SK-N-SH (cell line): ENCODE measurements around the gene SLC12A6. TPM values are rescaled to one million over a fixed set of nuclear protein-coding genes. Genes with fewer than 3 reads are reported as not detected.

ENCODE experiments used
- CTCF ChIA-PET: fragments of 300-600, 350-600 bp; formaldehyde crosslinking; extraction: SDS; loops from one replicate; lab custom pipeline; 2021; lab: Yijun Ruan, JAX
- POLR2A ChIA-PET: fragments of 350-600 bp; sonication (Branson Sonifier 250); formaldehyde crosslinking; extraction: SDS; loops from one replicate; lab custom pipeline; 2020; ENCODE audit warnings: antibody characterized with exemption, inconsistent platforms; lab: Yijun Ruan, JAX
- DNase-seq: peaks from one replicate; pipeline ENCODE4 v3.0.0; 2012
- H2AFZ ChIP-seq: fragments of 200-600 bp; sonication (generic); 2 replicates; pipeline ENCODE4 v1.8.1; 2016; ENCODE audit warnings: antibody characterized with exemption, mild to moderate bottlenecking, low read depth
- H3F3A ChIP-seq: fragments of 200-600 bp; sonication (generic); replicated peaks from 2 replicates; pipeline ENCODE3; 2016; ENCODE audit warnings: antibody characterized with exemption, mild to moderate bottlenecking; ENCODE audit not compliant: insufficient read depth
- H3K27ac ChIP-seq, 2 experiments: fragments of 200-500 bp in 1 of 2; fragments of 200-600 bp in 1 of 2; sonication (Bioruptor generic) in 1 of 2; sonication (generic), shearing (Covaris generic) in 1 of 2; 2 replicates each; pipeline versions ENCODE4 v1.5.1 to v1.6.1; 2014 to 2016; ENCODE audit warnings: low read depth in 2 of 2, inconsistent platforms in 1 of 2, low read length in 1 of 2, mild to moderate bottlenecking in 1 of 2, mixed read lengths in 1 of 2
- H3K27me3 ChIP-seq: fragments of 200-600 bp; sonication (generic), shearing (Covaris generic); 2 replicates; pipeline ENCODE4 v1.6.1; 2016; ENCODE audit warnings: mixed run types; ENCODE audit not compliant: insufficient read depth
- H3K36me3 ChIP-seq, 2 experiments: fragments of 200-500 bp in 1 of 2; fragments of 200-600 bp in 1 of 2; sonication (Bioruptor generic) in 1 of 2; sonication (generic) in 1 of 2; replicated peaks in 1 of 2; 2 replicates each; pipeline versions ENCODE3 to v1.5.1; 2014 to 2016; ENCODE audit warnings: low read length in 1 of 2, mild to moderate bottlenecking in 1 of 2; ENCODE audit not compliant: insufficient read depth in 2 of 2, control insufficient read depth in 1 of 2
- H3K4me1 ChIP-seq, 2 experiments: fragments of 200-500 bp in 1 of 2; fragments of 200-600 bp in 1 of 2; sonication (Bioruptor generic) in 1 of 2; sonication (generic), shearing (Covaris generic) in 1 of 2; 2 replicates each; pipeline versions ENCODE4 v1.5.1 to v1.6.1; 2014 to 2016; ENCODE audit warnings: low read depth in 1 of 2, low read length in 1 of 2, mixed run types in 1 of 2; ENCODE audit not compliant: insufficient read depth in 2 of 2, control insufficient read depth in 1 of 2
- H3K4me2 ChIP-seq: fragments of 200-600 bp; sonication (generic), shearing (Covaris generic); 2 replicates; pipeline ENCODE4 v1.6.1; 2017; ENCODE audit warnings: mixed run types
- H3K4me3 ChIP-seq, 2 experiments: fragments of 200-500 bp in 1 of 2; fragments of 200-600 bp in 1 of 2; sonication (Bioruptor generic) in 1 of 2; sonication (generic), shearing (Covaris generic) in 1 of 2; 2 replicates each; pipeline versions ENCODE4 v1.5.1 to v1.8.1; 2014 to 2016; ENCODE audit warnings: low read depth in 2 of 2, inconsistent platforms in 1 of 2, low read length in 1 of 2, mild to moderate bottlenecking in 1 of 2, mixed read lengths in 1 of 2, moderate library complexity in 1 of 2
- H3K79me2 ChIP-seq: fragments of 200-600 bp; sonication (generic); 2 replicates; pipeline ENCODE4 v1.8.1; 2017; ENCODE audit warnings: mild to moderate bottlenecking; ENCODE audit not compliant: insufficient read depth
- H3K9ac ChIP-seq: fragments of 200-600 bp; sonication (generic); 2 replicates; pipeline ENCODE4 v1.6.1; 2017; ENCODE audit warnings: mixed run types
- H3K9me2 ChIP-seq: fragments of 200-600 bp; sonication (generic); 2 replicates; pipeline ENCODE4 v1.6.1; 2017; ENCODE audit warnings: mixed run types
- H3K9me3 ChIP-seq: fragments of 200-600 bp; sonication (generic); 2 replicates; pipeline ENCODE4 v1.6.1; 2017; ENCODE audit warnings: mixed run types, mild to moderate bottlenecking, moderate library complexity
- H4K20me1 ChIP-seq: fragments of 200-600 bp; sonication (generic); 2 replicates; pipeline ENCODE4 v1.6.1; 2017; ENCODE audit warnings: mild to moderate bottlenecking, mixed run types; ENCODE audit not compliant: insufficient read depth
- CHD2 ChIP-seq: fragments of 150-350 bp; IDR thresholded peaks from 2 replicates; pipeline ENCODE4 v1.6.1; 2018; ENCODE audit warnings: low read length; ENCODE audit not compliant: partially characterized antibody
- CTCF ChIP-seq: fragments of 200-600 bp; sonication (generic); IDR thresholded peaks from 2 replicates; pipeline ENCODE4 v1.6.1; 2017; ENCODE audit warnings: antibody characterized with exemption, mild to moderate bottlenecking, moderate library complexity
- ELF1 ChIP-seq: IDR thresholded peaks from 2 replicates; pipeline ENCODE4 v1.4.0; 2012
- FOXM1 ChIP-seq: IDR thresholded peaks from 2 replicates; pipeline ENCODE4 v1.4.0; 2012; ENCODE audit warnings: low read depth, mild to moderate bottlenecking
- GABPA ChIP-seq: IDR thresholded peaks from 2 replicates; pipeline ENCODE4 v1.4.0; 2012; ENCODE audit warnings: low read depth, mild to moderate bottlenecking
- IRF3 ChIP-seq: fragments of 150-350 bp; IDR thresholded peaks from 2 replicates; pipeline ENCODE4 v1.6.1; 2016; ENCODE audit warnings: mild to moderate bottlenecking, low read depth, low read length
- JUND ChIP-seq: IDR thresholded peaks from 2 replicates; pipeline ENCODE4 v1.4.0; 2012
- MAX ChIP-seq: IDR thresholded peaks from 2 replicates; pipeline ENCODE4 v1.4.0; 2012; ENCODE audit warnings: low read depth
- MXI1 ChIP-seq: IDR thresholded peaks from 2 replicates; pipeline ENCODE4 v1.6.1; 2012; ENCODE audit warnings: mild to moderate bottlenecking, low read depth, low read length, improper control_type of control experiment
- PBX3 ChIP-seq: IDR thresholded peaks from 2 replicates; pipeline ENCODE4; 2012
- RCOR1 ChIP-seq: fragments of 150-350 bp; IDR thresholded peaks from 2 replicates; pipeline ENCODE4 v1.6.1; 2017; ENCODE audit warnings: antibody characterized with exemption, low read length
- RFX5 ChIP-seq: IDR thresholded peaks from 2 replicates; pipeline ENCODE4 v1.6.1; 2012; ENCODE audit warnings: mild to moderate bottlenecking, improper control_type of control experiment, low read length
- RXRA ChIP-seq: IDR thresholded peaks from 2 replicates; pipeline ENCODE4 v1.4.0; 2012; ENCODE audit warnings: low read depth, mild to moderate bottlenecking, borderline replicate concordance
- SIN3A ChIP-seq: IDR thresholded peaks from 2 replicates; pipeline ENCODE4 v1.6.1; 2012; ENCODE audit warnings: low read depth, mild to moderate bottlenecking, low read length, moderate library complexity, borderline replicate concordance
- TCF12 ChIP-seq: IDR thresholded peaks from 2 replicates; pipeline ENCODE4 v1.4.0; 2012
- TEAD4 ChIP-seq: IDR thresholded peaks from 2 replicates; pipeline ENCODE4 v1.4.0; 2012; ENCODE audit warnings: mild to moderate bottlenecking, borderline replicate concordance; ENCODE audit not compliant: insufficient read depth
- USF2 ChIP-seq: fragments of 150-350 bp; IDR thresholded peaks from 2 replicates; pipeline ENCODE4 v1.6.1; 2017; ENCODE audit warnings: antibody characterized with exemption, low read length, low read depth, borderline replicate concordance
- WGBS: methylation state at CpG from one replicate; pipeline ENCODE4 v1.1.6; 2017; ENCODE audit warnings: low lambda C conversion rate; 5-methylcytosine and 5-hydroxymethylcytosine counted together
- polyA plus RNA-seq, 3 experiments: library from polyadenylated mRNA; depleted of rRNA; stranded (reverse); fragments of >200 nt; gene quantifications; 2 replicates each; pipeline ENCODE4 v1.2.3, GENCODE V29; 2012

Gene SLC12A6
- polyA plus RNA-seq, 1 of the 3 experiments (the other 2 are of a cell fraction) = 7.7 TPM

- CTCF ChIA-PET = interaction anchor here (12.6 kb wide), 1 partner anchor 10 kb away, joined by 73 read pairs; no protein-coding TSS in a partner anchor
- Histone ChIP-seq H4K20me1 (no peaks in the 10 kb centered on the region), H3K9me2 (no peaks in the 10 kb centered on the region), H3K4me3 (no peak overlapping the region), H3K9ac (no peak overlapping the region), H3F3A (no peaks in the 10 kb centered on the region), H3K4me1 (no peaks in the 10 kb centered on the region), H3K9me3 (no peaks in the 10 kb centered on the region), H3K27ac (no peak overlapping the region), H3K36me3 (peaks cover 13 to 23% of the 10 kb centered on the region in 2 experiments), H3K4me2 (no peak overlapping the region), H3K27me3 (no peaks in the 10 kb centered on the region), H3K79me2 (no peaks in the 10 kb centered on the region), H2AFZ (no peak overlapping the region)
- no peak for TF ChIP-seq SIN3A
- TF ChIP-seq PBX3 = no peak
- no peak for TF ChIP-seq IRF3
- no peak for TF ChIP-seq GABPA
- TF ChIP-seq MAX = no peak
- no peak for TF ChIP-seq RCOR1
- TF ChIP-seq MXI1 = no peak
- POLR2A ChIA-PET = no interaction called here
- DNase-seq = no peak
These were observed 85.0 kb downstream of the SLC12A6 start for GRCh38 chr15:34252545-34252944.

- Histone ChIP-seq H3K9ac (no peak overlapping the region), H3K4me3 (no peak overlapping the region), H3K9me3 (no peaks in the 10 kb centered on the region), H3K36me3 (peaks cover 10 to 12% of the 10 kb centered on the region in 2 experiments), H3K79me2 (no peaks in the 10 kb centered on the region), H3K4me2 (no peak overlapping the region), H4K20me1 (no peaks in the 10 kb centered on the region), H3K27me3 (no peaks in the 10 kb centered on the region), H3K4me1 (no peaks in the 10 kb centered on the region), H3F3A (peaks cover 2% of the 10 kb centered on the region), H2AFZ (no peak overlapping the region), H3K9me2 (no peaks in the 10 kb centered on the region), H3K27ac (no peak overlapping the region)
- no peak for DNase-seq
- CTCF ChIA-PET = interaction anchor here (0.6 to 3.0 kb wide), 2 partner anchors 95 to 196 kb away, joined by 3 to 10 read pairs; partner anchors contain the start of genes NOP10 and NUTM1
- WGBS = 93% methylated on average over 1 of the region's 1 CpG
- POLR2A ChIA-PET = no interaction called here
- TF ChIP-seq TEAD4 = no peak
- TF ChIP-seq CHD2 = no peak
- no peak for TF ChIP-seq JUND
- TF ChIP-seq GABPA = no peak
- TF ChIP-seq TCF12 = no peak
- TF ChIP-seq USF2 = no peak
- TF ChIP-seq MXI1 = no peak
- TF ChIP-seq RFX5 = no peak
- no peak for TF ChIP-seq PBX3
- TF ChIP-seq MAX = no peak
- no peak for TF ChIP-seq FOXM1
- no peak for TF ChIP-seq CTCF
- no peak for TF ChIP-seq RXRA
- no peak for TF ChIP-seq ELF1
These were observed 89.4 kb downstream of the SLC12A6 start for GRCh38 chr15:34248190-34248589.
